Measurements from ENCODE around the gene MXD3.

The MXD3 gene

DNA sequence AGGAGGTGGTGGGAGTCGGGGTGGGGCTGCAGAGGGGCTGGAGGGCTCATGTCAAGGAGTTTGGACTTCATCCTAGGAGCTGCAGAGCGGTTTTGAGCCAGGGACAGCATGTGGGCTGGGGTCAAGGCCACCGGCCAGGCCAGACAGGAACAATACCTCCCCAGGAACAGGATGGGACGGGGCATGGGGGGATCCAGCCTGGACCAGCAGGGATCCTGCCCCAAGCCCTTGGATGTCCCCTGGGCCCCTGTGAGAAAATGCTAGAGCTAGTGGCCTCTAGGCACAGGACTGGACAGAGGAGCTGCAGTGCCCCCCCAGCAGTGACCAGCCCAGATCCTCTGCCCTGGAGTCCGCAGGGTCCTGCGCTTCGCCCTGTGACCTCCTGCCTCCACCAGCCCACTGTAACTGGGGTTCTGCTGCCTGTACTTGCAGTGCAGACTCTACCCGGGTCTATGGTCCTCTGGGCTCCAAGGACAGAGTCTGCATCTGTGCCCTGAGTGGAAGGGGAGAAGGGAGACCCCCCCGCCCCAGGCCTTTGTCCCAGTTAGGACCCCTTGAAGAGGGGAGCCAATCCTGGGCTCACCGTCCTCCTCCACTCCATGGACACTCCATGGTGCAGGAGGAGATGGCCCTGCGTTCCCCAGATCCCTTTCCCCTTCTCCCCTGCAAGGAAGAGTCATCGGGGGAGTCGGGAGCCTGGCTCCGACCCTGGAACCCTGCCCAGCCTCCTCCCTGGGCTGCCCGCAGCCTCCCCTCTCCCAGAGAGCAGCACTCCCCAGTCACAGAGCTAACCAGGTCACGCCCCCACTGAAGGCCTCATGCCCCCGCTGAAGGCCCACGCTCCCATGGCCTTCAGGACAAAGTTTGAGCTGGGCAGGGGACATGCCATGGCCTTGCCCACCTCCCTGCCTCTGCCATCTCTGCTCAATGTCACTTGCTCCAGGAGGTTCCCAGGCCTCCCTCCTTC is 3.0 kb upstream of the MXD3 start:
- Histone ChIP-seq H3K9ac (peak overlapping the region in 3 of 11 experiments; percentile 38 to 97 (median 44); a peak in 9 of 22 replicates), H3K4me1 (peaks cover 29 to 56% (median 38%) of the 10 kb centered on the region in 10 experiments), H3K36me3 (peaks cover 0 to 21% (median 12%) of the 10 kb centered on the region in 11 experiments; a peak in 14 of 22 replicates), H3K27me3 (no peaks in the 10 kb centered on the region), H3K27ac (peak overlapping the region in 3 of 11 experiments; percentile 21 to 42 (median 23); a peak in 3 of 22 replicates), H3K9me3 (replicated peaks in 1 of 11) (peaks cover 0 to 7% (median 0%) of the 10 kb centered on the region in 11 experiments; a peak in 2 of 22 replicates), H4K20me1 (peaks cover 11 to 60% (median 32%) of the 10 kb centered on the region in 11 experiments; a peak in 18 of 22 replicates), H3K4me3 (no peak overlapping the region), H3K4me2 (no peak overlapping the region)
- no peak for TF ChIP-seq Cebpa-rat (IDR thresholded peaks at IDR 0.05)

DNA sequence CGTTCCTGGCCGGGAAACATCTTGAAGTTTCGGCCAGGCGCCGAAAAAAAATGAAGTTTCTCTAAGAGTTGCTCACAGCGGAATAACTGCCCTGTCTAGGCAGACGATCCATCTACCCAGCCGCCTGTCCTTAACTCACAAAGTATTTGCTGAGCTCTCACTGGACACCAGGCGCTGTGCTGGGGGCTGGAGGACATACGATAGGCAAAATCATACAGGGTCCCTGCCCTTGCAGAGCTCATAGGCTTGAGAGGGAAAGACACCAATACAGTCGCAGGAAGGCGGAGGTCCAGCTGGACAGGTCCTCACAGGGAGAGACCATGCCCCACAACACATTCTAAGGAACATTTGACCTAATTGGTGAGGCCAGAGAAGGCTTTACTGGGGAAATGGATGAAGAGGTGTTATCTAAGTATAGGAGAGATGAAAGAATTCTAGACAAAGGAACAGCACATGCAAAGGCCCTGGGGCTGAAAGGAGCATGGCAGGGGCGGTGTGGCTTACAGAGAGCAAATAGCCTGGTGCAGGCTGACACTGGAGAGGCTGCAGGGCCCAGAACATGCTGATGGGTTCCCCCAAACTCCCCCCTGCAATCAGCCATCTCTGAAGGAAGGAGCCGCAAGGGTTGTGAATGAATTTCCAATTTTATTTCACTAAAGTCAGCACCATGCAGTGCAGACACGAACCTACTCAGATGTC is 2.0 kb upstream of the MXD3 start:
- Histone ChIP-seq H3K4me1 (peaks cover 38 to 62% (median 47%) of the 10 kb centered on the region in 10 experiments), H3K36me3 (peaks cover 0 to 30% (median 12%) of the 10 kb centered on the region in 11 experiments; a peak in 15 of 22 replicates), H3K4me2 (peak overlapping the region in 10 of 11 experiments; percentile 96 to 100 (median 99); a peak in 18 of 22 replicates), H3K27ac (peak overlapping the region in 7 of 11 experiments; percentile 27 to 100 (median 98); a peak in 8 of 22 replicates), H3K27me3 (no peaks in the 10 kb centered on the region), H3K4me3 (peak overlapping the region in 2 of 10 experiments; percentile 91 to 95; a peak in 3 of 20 replicates), H4K20me1 (peaks cover 11 to 59% (median 32%) of the 10 kb centered on the region in 11 experiments; a peak in 17 of 22 replicates), H3K9me3 (replicated peaks in 1 of 11) (no peaks in the 10 kb centered on the region), H3K9ac (peak overlapping the region in 7 of 11 experiments; percentile 95 to 98 (median 97); a peak in 10 of 22 replicates)
- TF ChIP-seq Cebpa-rat (IDR thresholded peaks at IDR 0.05): no peak

DNA sequence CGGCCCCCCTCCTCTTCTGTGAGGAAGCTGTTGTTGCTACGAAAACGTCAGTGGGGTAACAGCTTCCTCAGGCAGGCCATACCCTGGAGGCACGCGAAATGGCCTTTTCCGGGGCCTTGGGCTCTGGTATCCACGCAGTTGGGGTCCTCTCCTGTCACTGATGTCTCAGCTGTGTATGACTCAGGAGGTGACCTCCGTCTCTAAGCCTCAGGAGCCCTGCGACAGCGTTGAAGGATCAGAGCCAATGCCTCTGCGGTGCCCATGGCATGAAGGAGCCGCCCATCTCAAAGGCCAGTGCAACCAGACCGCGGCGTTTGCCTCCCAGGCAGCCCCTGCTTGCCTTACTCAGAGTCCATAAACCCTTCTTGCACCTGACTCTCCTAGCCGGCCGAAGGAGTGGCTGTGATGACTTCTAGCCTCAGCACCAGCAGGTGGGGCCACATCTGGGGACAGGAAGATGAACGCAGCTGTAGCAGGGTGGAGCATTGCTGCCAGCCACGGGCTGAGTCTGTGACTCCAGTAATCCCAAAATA is 1.0 kb upstream of the MXD3 start:
- no peaks in the 10 kb centered on the region for H3K9me3 ChIP-seq (replicated peaks in 1 of 11)
- peak overlapping the region; percentile 44 to 98 (median 96); a peak in 20 of 22 replicates for H3K9ac ChIP-seq
- TF ChIP-seq Cebpa-rat (IDR thresholded peaks at IDR 0.05): no peak
- peaks cover 1 to 32% (median 13%) of the 10 kb centered on the region in 11 experiments; a peak in 16 of 22 replicates for H3K36me3 ChIP-seq
- peaks cover 11 to 58% (median 31%) of the 10 kb centered on the region in 11 experiments; a peak in 17 of 22 replicates for H4K20me1 ChIP-seq
- peak overlapping the region in 10 of 11 experiments; percentile 68 to 100 (median 98); a peak in 20 of 22 replicates for H3K27ac ChIP-seq
- peaks cover 48 to 71% (median 54%) of the 10 kb centered on the region in 10 experiments for H3K4me1 ChIP-seq
- peak overlapping the region; percentile 96 to 100 (median 99) for H3K4me2 ChIP-seq
- no peaks in the 10 kb centered on the region for H3K27me3 ChIP-seq
- peak overlapping the region; percentile 57 to 97 (median 91) for H3K4me3 ChIP-seq

DNA sequence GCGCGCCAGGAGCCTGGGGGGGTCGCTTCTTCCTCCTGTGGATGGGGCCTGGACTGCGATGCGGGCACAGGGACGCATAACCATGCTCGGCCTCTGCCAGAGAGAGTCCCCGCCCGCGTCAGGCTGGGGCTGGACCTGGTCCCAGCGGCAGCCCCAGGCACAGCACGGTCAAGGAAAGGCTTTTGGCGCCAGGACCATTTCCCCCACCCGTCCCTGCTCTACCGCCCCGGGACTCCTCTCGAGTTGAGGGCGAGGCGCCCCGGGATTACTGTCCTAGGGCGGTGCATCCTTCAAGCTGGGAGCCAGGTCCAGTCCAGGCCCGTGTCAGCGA is 341 bp downstream of the MXD3 start:
- Histone ChIP-seq H3K9ac (peak overlapping the region; percentile 71 to 98 (median 96); a peak in 21 of 22 replicates), H4K20me1 (peaks cover 11 to 56% (median 24%) of the 10 kb centered on the region in 11 experiments; a peak in 17 of 22 replicates), H3K27ac (peak overlapping the region in 10 of 11 experiments; percentile 68 to 100 (median 98); a peak in 20 of 22 replicates), H3K9me3 (replicated peaks in 1 of 11) (no peaks in the 10 kb centered on the region), H3K4me1 (peaks cover 58 to 77% (median 64%) of the 10 kb centered on the region in 10 experiments), H3K27me3 (no peaks in the 10 kb centered on the region), H3K4me2 (peak overlapping the region; percentile 96 to 100 (median 99)), H3K4me3 (peak overlapping the region; percentile 57 to 97 (median 91)), H3K36me3 (peaks cover 2 to 32% (median 14%) of the 10 kb centered on the region in 11 experiments; a peak in 19 of 22 replicates)
- TF ChIP-seq Cebpa-rat (IDR thresholded peaks at IDR 0.05): no peak

DNA sequence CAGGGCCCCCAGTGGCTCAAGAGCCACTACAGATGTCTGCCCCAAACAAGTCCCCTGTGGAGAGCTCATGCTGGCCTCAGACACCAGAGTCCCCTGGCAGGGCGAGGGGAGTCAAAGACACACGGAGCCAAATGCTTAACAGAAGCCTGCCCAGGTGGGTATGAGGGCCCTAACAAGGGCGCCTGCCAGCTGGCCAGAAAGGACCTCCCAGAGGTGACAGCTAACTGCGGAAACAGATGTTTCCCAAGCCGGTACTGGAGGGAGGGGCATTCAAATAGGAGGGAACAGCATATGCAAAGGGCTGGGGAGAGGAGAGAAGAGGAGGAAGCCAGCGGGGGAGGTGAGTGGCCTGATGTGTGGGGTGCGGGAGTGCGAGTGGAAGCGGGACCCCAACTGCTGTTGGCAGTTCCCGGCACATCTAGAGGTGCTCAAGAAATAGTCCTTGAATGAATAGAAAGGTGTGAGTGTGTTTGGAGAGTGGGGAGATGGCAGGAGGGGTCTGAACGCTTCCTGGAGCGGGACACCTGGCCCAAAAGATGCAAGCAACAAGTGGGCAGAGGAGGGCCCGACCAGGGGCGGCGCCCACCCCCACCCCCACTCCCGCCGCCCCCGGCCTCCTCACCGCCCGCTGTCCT is 824 bp downstream of the MXD3 start:
- Histone ChIP-seq H3K27me3 (no peaks in the 10 kb centered on the region), H3K4me3 (peak overlapping the region; percentile 57 to 97 (median 91)), H3K4me2 (peak overlapping the region; percentile 96 to 100 (median 99)), H3K9ac (peak overlapping the region; percentile 60 to 98 (median 96); a peak in 21 of 22 replicates), H4K20me1 (peaks cover 11 to 60% (median 24%) of the 10 kb centered on the region in 11 experiments; a peak in 17 of 22 replicates), H3K36me3 (peaks cover 7 to 36% (median 19%) of the 10 kb centered on the region in 11 experiments), H3K27ac (peak overlapping the region in 10 of 11 experiments; percentile 95 to 100 (median 98); a peak in 20 of 22 replicates), H3K4me1 (peaks cover 63 to 77% (median 69%) of the 10 kb centered on the region in 10 experiments), H3K9me3 (replicated peaks in 1 of 11) (no peaks in the 10 kb centered on the region)
- TF ChIP-seq Cebpa-rat (IDR thresholded peaks at IDR 0.05): no peak

DNA sequence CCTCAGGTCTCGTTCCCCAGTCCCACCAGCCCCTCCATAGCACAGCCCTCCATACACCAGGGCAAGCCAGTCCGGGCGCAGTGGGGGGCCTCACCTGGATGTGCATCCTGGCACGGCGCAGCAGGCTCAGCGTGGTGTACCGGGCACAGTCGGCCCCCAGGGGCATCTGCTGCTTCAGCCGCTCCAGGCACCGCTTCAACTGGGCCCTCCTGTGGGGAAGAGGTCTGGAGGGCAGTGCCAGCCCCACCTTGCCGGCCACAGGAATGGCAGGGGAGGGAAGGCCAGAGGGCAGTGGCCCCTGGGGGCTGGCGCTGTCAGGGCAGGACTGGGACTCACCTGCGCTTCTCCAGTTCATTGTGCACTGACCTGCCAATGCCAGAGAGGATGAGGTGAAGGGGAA is 1.4 kb downstream of the MXD3 start:
- Histone ChIP-seq H3K4me3 (peak overlapping the region; percentile 35 to 97 (median 91)), H3K4me2 (peak overlapping the region; percentile 96 to 100 (median 99)), H3K27ac (peak overlapping the region in 10 of 11 experiments; percentile 95 to 100 (median 98); a peak in 20 of 22 replicates), H3K4me1 (peaks cover 69 to 80% (median 74%) of the 10 kb centered on the region in 10 experiments), H3K27me3 (no peaks in the 10 kb centered on the region), H3K9ac (peak overlapping the region; percentile 60 to 98 (median 96); a peak in 21 of 22 replicates), H3K9me3 (replicated peaks in 1 of 11) (no peaks in the 10 kb centered on the region), H3K36me3 (peaks cover 12 to 42% (median 24%) of the 10 kb centered on the region in 11 experiments), H4K20me1 (peaks cover 15 to 61% (median 26%) of the 10 kb centered on the region in 11 experiments; a peak in 17 of 22 replicates)
- no peak for TF ChIP-seq Cebpa-rat (IDR thresholded peaks at IDR 0.05)

DNA sequence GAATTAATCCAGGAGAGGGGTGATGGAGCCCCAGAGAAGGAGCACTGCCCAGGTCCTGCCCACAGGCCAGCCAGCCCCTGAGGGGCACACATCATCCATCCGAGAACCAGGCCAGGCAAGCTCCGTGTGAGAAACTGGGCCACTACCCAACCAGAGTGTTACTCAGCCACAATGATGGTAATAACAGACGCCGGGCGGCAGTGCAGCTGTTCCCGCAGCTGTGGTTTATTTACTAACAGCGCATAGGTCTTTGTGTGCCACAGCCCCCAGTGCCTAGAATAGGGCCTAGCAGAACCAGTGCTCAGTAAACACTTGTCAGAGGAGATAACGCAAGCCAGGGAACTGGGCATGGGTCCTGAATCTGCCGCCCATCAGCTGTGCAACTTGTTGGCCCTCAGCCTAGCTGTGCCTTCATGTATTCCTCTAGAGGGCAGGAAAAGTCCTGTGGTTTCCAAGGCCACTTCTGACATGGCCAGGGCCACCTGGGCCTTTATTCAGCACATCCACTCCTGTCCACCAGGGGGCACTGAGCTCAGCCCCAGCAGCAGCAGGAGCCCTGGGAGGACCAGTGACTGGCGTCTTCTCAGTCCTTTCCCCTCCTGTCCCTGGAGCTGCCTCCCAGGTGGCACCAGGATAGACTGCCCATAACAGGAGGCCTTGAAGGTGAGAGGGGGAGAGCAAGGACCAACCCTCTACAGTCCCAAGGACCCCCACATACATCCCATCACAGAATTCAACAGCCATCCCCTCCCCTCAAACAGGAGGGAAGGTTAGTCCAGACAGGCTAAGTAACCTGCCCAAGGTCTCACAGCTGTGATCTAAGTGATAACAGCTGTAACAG is 2.1 kb downstream of the MXD3 start:
- Histone ChIP-seq H3K4me3 (peak overlapping the region; percentile 35 to 97 (median 91)), H4K20me1 (peaks cover 12 to 63% (median 26%) of the 10 kb centered on the region in 11 experiments; a peak in 17 of 22 replicates), H3K36me3 (peaks cover 18 to 49% (median 32%) of the 10 kb centered on the region in 11 experiments), H3K9me3 (replicated peaks in 1 of 11) (no peaks in the 10 kb centered on the region), H3K4me1 (peaks cover 73 to 81% (median 78%) of the 10 kb centered on the region in 10 experiments), H3K9ac (peak overlapping the region; percentile 89 to 98 (median 96); a peak in 21 of 22 replicates), H3K27me3 (no peaks in the 10 kb centered on the region), H3K27ac (peak overlapping the region; percentile 92 to 100 (median 98); a peak in 21 of 22 replicates), H3K4me2 (peak overlapping the region; percentile 96 to 100 (median 99))
- TF ChIP-seq Cebpa-rat (IDR thresholded peaks at IDR 0.05): no peak
